ENCODE results near the gene SPANXA1. TPM values are rescaled to one million over a fixed set of nuclear protein-coding genes. Genes with fewer than 3 reads are reported as not detected.
"Not testable (repeated sequence)": the region's sequence is repeated elsewhere in the genome, so short reads cannot be mapped to it uniquely, and the experiment has no call there.

SPANXA1 gene, protein sequence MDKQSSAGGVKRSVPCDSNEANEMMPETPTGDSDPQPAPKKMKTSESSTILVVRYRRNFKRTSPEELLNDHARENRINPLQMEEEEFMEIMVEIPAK
- total RNA-seq, result not detected

DNA sequence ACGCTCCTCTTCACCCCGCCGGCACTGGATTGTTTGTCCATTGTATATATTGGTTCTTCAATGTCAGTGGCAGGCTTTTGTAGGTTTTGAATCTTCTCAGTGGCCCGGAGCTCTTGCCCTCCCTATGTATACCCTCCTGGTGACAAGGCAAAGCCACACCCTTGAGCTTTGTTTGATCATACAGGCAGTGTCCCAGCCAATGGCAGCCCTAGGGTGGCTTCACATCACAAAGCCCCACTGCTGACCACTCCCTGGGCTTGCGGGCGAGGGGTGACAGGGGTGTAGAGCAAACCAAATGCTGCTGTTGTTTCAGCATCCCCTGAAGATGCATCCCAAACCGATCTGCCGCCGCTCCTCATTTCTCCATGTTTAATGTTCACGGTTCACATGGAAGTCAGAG lies at the start of gene SPANXA1:
Gene SPANXA1 (minus strand): TSS at position 101 of the 400 bp plus-strand sequence. CDS start 60 bp downstream, at position 41.
- not testable (repeated sequence) for H3K4me1 ChIP-seq, ATAC-seq, H3K36me3 ChIP-seq, H3K27me3 ChIP-seq, H3K27ac ChIP-seq, H3K9me3 ChIP-seq, H3K4me3 ChIP-seq
- WGBS, 2 donors (ENCODE audit: low coverage in 1 of 2), result no CpG with 5 or more reads among the region's 10 CpGs

DNA sequence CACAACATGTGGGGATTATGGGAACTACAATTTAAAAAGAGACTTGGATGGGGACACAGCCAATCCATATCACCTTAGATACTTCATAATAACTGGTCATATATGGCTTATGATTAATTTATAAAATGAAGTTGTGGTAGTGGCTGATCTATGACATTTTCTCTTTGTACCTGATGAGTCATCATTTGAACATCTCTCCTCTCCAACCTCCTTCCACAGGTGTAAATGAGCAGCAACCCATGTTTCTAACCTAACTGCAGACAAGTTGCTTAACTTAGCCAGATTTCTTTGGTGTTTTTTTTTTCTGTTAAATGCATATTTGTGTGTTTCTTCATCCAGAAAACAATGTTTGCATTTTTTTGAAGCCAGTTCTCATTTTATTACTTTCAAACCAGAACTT lies 47.6 kb upstream of the SPANXA1 start:
- no peak for TF ChIP-seq POLR2A (IDR thresholded peaks at IDR 0.05)
- TF ChIP-seq, protein P1, sequence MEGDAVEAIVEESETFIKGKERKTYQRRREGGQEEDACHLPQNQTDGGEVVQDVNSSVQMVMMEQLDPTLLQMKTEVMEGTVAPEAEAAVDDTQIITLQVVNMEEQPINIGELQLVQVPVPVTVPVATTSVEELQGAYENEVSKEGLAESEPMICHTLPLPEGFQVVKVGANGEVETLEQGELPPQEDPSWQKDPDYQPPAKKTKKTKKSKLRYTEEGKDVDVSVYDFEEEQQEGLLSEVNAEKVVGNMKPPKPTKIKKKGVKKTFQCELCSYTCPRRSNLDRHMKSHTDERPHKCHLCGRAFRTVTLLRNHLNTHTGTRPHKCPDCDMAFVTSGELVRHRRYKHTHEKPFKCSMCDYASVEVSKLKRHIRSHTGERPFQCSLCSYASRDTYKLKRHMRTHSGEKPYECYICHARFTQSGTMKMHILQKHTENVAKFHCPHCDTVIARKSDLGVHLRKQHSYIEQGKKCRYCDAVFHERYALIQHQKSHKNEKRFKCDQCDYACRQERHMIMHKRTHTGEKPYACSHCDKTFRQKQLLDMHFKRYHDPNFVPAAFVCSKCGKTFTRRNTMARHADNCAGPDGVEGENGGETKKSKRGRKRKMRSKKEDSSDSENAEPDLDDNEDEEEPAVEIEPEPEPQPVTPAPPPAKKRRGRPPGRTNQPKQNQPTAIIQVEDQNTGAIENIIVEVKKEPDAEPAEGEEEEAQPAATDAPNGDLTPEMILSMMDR (IDR thresholded peaks at IDR 0.05), result no peak
- no peak for TF ChIP-seq POLR2AphosphoS5 (IDR thresholded peaks at IDR 0.05)
- no peak for TF ChIP-seq EP300 (IDR thresholded peaks at IDR 0.05)
- ATAC-seq, result no peak
- H3K9me3 ChIP-seq, result no peaks in the 10 kb centered on the region
- no peaks in the 10 kb centered on the region for H3K36me3 ChIP-seq
- H3K27me3 ChIP-seq, result no peaks in the 10 kb centered on the region
- no peak overlapping the region for H3K4me3 ChIP-seq
- H3K4me1 ChIP-seq, result no peaks in the 10 kb centered on the region
- no peak overlapping the region for H3K27ac ChIP-seq

DNA sequence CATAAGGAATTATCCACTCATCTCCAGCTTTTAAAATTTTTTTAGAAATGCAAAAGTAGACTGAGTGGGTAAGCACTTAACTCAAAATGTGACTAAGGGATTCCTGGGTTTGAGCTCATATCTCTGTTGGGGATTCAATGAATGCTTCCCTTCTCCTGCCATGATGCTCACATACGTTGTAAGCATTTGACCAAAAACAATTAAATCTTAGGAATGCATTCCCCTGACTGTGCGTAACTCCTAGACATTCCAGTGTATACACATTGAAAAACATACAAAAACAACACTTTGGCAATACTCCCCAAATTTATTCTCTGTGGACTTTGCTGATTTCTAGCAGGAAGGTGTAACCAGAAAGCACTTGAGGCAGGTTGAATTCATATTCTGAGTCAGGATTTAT lies 34.8 kb upstream of the SPANXA1 start:
- Histone ChIP-seq H3K27me3 (no peaks in the 10 kb centered on the region), H3K9me3 (no peaks in the 10 kb centered on the region), H3K27ac (no peak overlapping the region), H3K4me3 (no peak overlapping the region), H3K36me3 (no peaks in the 10 kb centered on the region), H3K4me1 (no peaks in the 10 kb centered on the region)
- ATAC-seq, result no peak
- 78 to 80% methylated on average over 1 to 2 of the region's 2 CpGs for WGBS, 2 donors (ENCODE audit: low coverage in 1 of 2)
- no peak for TF ChIP-seq POLR2AphosphoS5 (IDR thresholded peaks at IDR 0.05)
- no peak for TF ChIP-seq EP300 (IDR thresholded peaks at IDR 0.05)
- TF ChIP-seq, protein P1 (IDR thresholded peaks at IDR 0.05), result no peak
- no peak for TF ChIP-seq POLR2A (IDR thresholded peaks at IDR 0.05)

DNA sequence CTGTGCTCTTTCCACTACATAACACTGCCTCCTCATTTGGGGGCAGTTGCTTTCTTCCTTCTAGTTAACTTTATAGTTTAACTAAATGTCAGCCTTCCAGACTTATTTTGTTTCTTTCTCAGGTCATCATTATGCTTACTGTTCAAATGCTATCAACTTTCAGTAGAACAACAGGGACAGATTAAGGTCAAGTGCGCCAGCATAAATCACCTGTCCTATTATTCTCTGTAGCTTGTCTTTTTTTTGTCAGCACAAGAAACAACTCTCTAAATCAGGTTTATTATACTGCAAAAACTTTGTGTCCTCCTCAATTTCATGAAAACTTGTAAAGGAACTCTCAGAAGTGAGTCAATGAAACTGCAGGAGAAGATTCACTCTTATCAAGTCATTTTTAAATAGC lies 24.6 kb upstream of the SPANXA1 start:
- Histone ChIP-seq H3K9me3 (no peaks in the 10 kb centered on the region), H3K27me3 (no peaks in the 10 kb centered on the region), H3K4me1 (no peaks in the 10 kb centered on the region), H3K4me3 (no peak overlapping the region), H3K27ac (no peak overlapping the region), H3K36me3 (no peaks in the 10 kb centered on the region)
- ATAC-seq, result no peak
- 88 to 89% methylated on average over 1 of the region's 1 CpG for WGBS, 2 donors (ENCODE audit: low coverage in 1 of 2)
- TF ChIP-seq, protein P1 (IDR thresholded peaks at IDR 0.05), result no peak
- TF ChIP-seq EP300 (IDR thresholded peaks at IDR 0.05), result no peak
- TF ChIP-seq POLR2AphosphoS5 (IDR thresholded peaks at IDR 0.05), result no peak
- no peak for TF ChIP-seq POLR2A (IDR thresholded peaks at IDR 0.05)

DNA sequence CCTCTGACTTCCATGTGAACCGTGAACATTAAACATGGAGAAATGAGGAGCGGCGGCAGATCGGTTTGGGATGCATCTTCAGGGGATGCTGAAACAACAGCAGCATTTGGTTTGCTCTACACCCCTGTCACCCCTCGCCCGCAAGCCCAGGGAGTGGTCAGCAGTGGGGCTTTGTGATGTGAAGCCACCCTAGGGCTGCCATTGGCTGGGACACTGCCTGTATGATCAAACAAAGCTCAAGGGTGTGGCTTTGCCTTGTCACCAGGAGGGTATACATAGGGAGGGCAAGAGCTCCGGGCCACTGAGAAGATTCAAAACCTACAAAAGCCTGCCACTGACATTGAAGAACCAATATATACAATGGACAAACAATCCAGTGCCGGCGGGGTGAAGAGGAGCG lies 4.9 kb upstream of the SPANXA1 start, which contains the start of gene SPANXA2:
Gene SPANXA2 (plus strand): TSS at position 301 of the 400 bp plus-strand sequence. CDS start 60 bp downstream, at position 361.
- ATAC-seq, result not testable (repeated sequence)
- WGBS, 2 donors (ENCODE audit: low coverage in 1 of 2), result no CpG with 5 or more reads among the region's 10 CpGs

DNA sequence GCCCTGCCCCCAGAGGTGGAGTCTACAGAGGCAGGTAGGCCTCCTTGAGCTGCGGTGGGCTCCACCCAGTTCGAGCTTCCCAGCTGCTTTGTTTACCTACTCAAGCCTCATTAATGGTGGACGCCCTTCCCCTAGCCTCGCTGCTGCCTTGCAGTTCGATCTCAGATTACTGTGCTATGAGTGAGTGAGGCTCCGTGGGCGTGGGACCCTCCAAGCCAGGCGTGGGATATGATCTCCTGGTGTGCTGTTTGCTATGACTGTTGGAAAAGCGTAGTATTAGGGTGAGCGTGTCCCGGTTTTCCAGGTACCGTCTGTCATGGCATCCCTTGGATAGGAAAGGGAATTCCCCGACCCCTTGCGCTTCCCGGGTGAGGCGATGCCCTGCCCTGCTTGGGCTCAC lies 42.0 kb downstream of the SPANXA1 start:
- H3K4me1 ChIP-seq, H3K9me3 ChIP-seq, H3K36me3 ChIP-seq, H3K27ac ChIP-seq, H3K27me3 ChIP-seq, ATAC-seq, H3K4me3 ChIP-seq: not testable (repeated sequence)
- no CpG with 5 or more reads among the region's 16 CpGs for WGBS, 2 donors (ENCODE audit: low coverage in 1 of 2)

More for the DNA sequence above, 4.9 kb upstream of the SPANXA1 start, which contains the start of gene SPANXA2:
- not testable (repeated sequence) for H3K36me3 ChIP-seq, H3K9me3 ChIP-seq, H3K4me3 ChIP-seq, H3K27ac ChIP-seq, H3K27me3 ChIP-seq, H3K4me1 ChIP-seq

Other genes starting within 250 kb of the SPANXA1 start
- gene SPANXA2, start 5.0 kb upstream of the SPANXA1 start, total RNA-seq, result not detected
- gene SPANXD, start 114.0 kb upstream of the SPANXA1 start, total RNA-seq, result not detected